B cell (primary cell): ENCODE results near the gene ZNF438. TPM values are rescaled to one million over a fixed set of nuclear protein-coding genes. Genes with fewer than 3 reads are reported as not detected.

Experiments used
- ATAC-seq: fragments of 200-7000 bp; cut with Tn5 transposase; one replicate; pipeline ENCODE4 v1.10.0; 2021; ENCODE audit warnings: low read depth, mild to moderate bottlenecking, moderate number of reproducible peaks, moderate library complexity
- CTCF ChIA-PET: fragments of 350-600 bp; sonication (Branson Sonifier 250); formaldehyde crosslinking; loops from one replicate; lab custom pipeline; 2021; ENCODE audit warnings: antibody characterized with exemption, inconsistent platforms; lab: Charles Lee
- POLR2A ChIA-PET: fragments of 350-600 bp; sonication (Branson Sonifier 250); formaldehyde crosslinking; loops from one replicate; lab custom pipeline; 2021; ENCODE audit warnings: antibody characterized with exemption; lab: Charles Lee
- DNase-seq: peaks from one replicate; pipeline ENCODE4 v3.0.0; 2013
- H2AFZ ChIP-seq: 2 replicates; pipeline ENCODE4 v1.6.1; 2012; ENCODE audit warnings: mild to moderate bottlenecking, low read depth, low read length; ENCODE audit not compliant: insufficient read depth, poor library complexity, severe bottlenecking
- H3K27ac ChIP-seq, 2 donors: 1 replicate in 1 of 2; 2 replicates in 1 of 2; pipeline ENCODE4 v1.5.1; 2012 to 2013; ENCODE audit warnings: low read length in 2 of 2, mild to moderate bottlenecking in 2 of 2, moderate library complexity in 1 of 2
- H3K27me3 ChIP-seq, 4 experiments: fragments of 200-600 bp in 1 of 4; sonication (generic) in 1 of 4; replicated peaks in 1 of 4; 1 replicate in 2 of 4; 2 replicates in 2 of 4; pipeline versions ENCODE4 v1.6.1 to v1.7.0; 2013 to 2016; ENCODE audit warnings: low read length in 3 of 4, mild to moderate bottlenecking in 2 of 4, mixed read lengths in 1 of 4, moderate library complexity in 1 of 4; ENCODE audit not compliant: insufficient read depth in 4 of 4, control insufficient read depth in 3 of 4; ENCODE audit errors: control extremely low read depth in 1 of 4
- H3K36me3 ChIP-seq, 2 experiments: replicated peaks in 1 of 2; 1 replicate in 1 of 2; 2 replicates in 1 of 2; pipeline versions ENCODE4 v1.6.1 to v1.7.1; 2013; ENCODE audit warnings: low read length in 1 of 2; ENCODE audit not compliant: insufficient read depth in 2 of 2, control insufficient read depth in 1 of 2; ENCODE audit errors: control extremely low read depth in 1 of 2, extremely low read depth in 1 of 2
- H3K4me1 ChIP-seq, 2 donors: fragments of 200-600 bp in 1 of 2; sonication (generic) in 1 of 2; 1 replicate in 1 of 2; 2 replicates in 1 of 2; pipeline versions ENCODE4 v1.5.1 to v1.6.1; 2013 to 2017; ENCODE audit warnings: low read length in 2 of 2; ENCODE audit not compliant: control insufficient read depth in 2 of 2, insufficient read depth in 2 of 2
- H3K4me2 ChIP-seq: replicated peaks from 2 replicates; pipeline ENCODE3; 2012; ENCODE audit warnings: mild to moderate bottlenecking, low read depth, low read length; ENCODE audit not compliant: poor library complexity, severe bottlenecking
- H3K4me3 ChIP-seq, 5 experiments: fragments of 200-600 bp in 1 of 5; sonication (generic) in 1 of 5; 1 replicate in 3 of 5; 2 replicates in 2 of 5; pipeline versions ENCODE4 v1.5.1 to v1.7.0; 2011 to 2016; ENCODE audit warnings: low read length in 4 of 5, mild to moderate bottlenecking in 4 of 5, low read depth in 2 of 5, control low read depth in 1 of 5, moderate library complexity in 1 of 5; ENCODE audit not compliant: insufficient read depth in 1 of 5; ENCODE audit errors: control extremely low read depth in 1 of 5, extremely low read depth in 1 of 5
- H3K79me2 ChIP-seq: fragments of 200-600 bp; sonication (generic); one replicate; pipeline ENCODE4 v1.6.0; 2016; ENCODE audit warnings: low read length; ENCODE audit not compliant: control insufficient read depth, insufficient read depth
- H3K9ac ChIP-seq: fragments of 200-600 bp; sonication (generic); 2 replicates; pipeline ENCODE4 v1.6.1; 2017; ENCODE audit warnings: mild to moderate bottlenecking, low read length, moderate library complexity
- H3K9me3 ChIP-seq, 3 donors: one replicate each; pipeline versions ENCODE4 v1.6.1 to v1.7.1; 2013; ENCODE audit warnings: low read length in 2 of 3; ENCODE audit not compliant: control insufficient read depth in 2 of 3, insufficient read depth in 1 of 3; ENCODE audit errors: control extremely low read depth in 1 of 3
- H4K20me1 ChIP-seq: 2 replicates; pipeline ENCODE4 v1.6.0; 2012; ENCODE audit warnings: mild to moderate bottlenecking, low read length; ENCODE audit not compliant: insufficient read depth, control insufficient read depth, poor library complexity, severe bottlenecking
- H3K27ac Mint-ChIP-seq: one replicate; pipeline ENCODE4 v1.8.0; 2021; ENCODE audit warnings: mixed read lengths
- H3K27me3 Mint-ChIP-seq: one replicate; pipeline ENCODE4 v1.8.0; 2021; ENCODE audit warnings: mixed read lengths
- H3K4me1 Mint-ChIP-seq: one replicate; pipeline ENCODE4 v1.8.0; 2021; ENCODE audit warnings: mixed read lengths
- H3K4me3 Mint-ChIP-seq: one replicate; pipeline ENCODE4 v1.8.0; 2021; ENCODE audit warnings: mixed read lengths
- H3K9me3 Mint-ChIP-seq: one replicate; pipeline ENCODE4 v1.8.0; 2022; ENCODE audit warnings: mixed read lengths; ENCODE audit not compliant: insufficient read depth
- EZH2 ChIP-seq: IDR thresholded peaks from 2 replicates; pipeline ENCODE4 v1.6.1; 2012; ENCODE audit warnings: borderline replicate concordance, low read depth, mild to moderate bottlenecking, moderate library complexity, low read length; ENCODE audit not compliant: insufficient read depth, poor library complexity, severe bottlenecking
- WGBS: methylation state at CpG from one replicate; pipeline ENCODE4 v1.1.5; 2013; ENCODE audit warnings: missing lambda C conversion rate; ENCODE audit not compliant: insufficient coverage; 5-methylcytosine and 5-hydroxymethylcytosine counted together
- intact Hi-C: fragments of 100-400 bp; cut with micrococcal nuclease; formaldehyde crosslinking; loops from one replicate; pipeline ENCODE4 v1.10.0; 2022
- polyA plus RNA-seq: library from polyadenylated mRNA; depleted of rRNA; stranded (reverse); fragments of >200 nt; gene quantifications from 2 replicates; pipeline ENCODE4 v1.2.3, GENCODE V29; 2012
- total RNA-seq, 2 donors: library from RNA; stranded (reverse); fragments of 120-200 nt in 1 of 2; gene quantifications; 1 replicate in 1 of 2; 2 replicates in 1 of 2; pipeline versions ENCODE4 v1.2.3 to v1.2.4, GENCODE V29; 2013 to 2022
- TF ChIP-seq, protein P1 (sequence below): fragments of 200-600 bp; IDR thresholded peaks from one replicate; pipeline ENCODE4 v1.8.0; 2022; ENCODE audit warnings: antibody characterized with exemption, mild to moderate bottlenecking

Gene ZNF438
- total and polyA plus RNA-seq, 2 donors (not counting 1 experiment from before 2014, with no cell fraction given), result 2.0 to 3.7 TPM

DNA sequence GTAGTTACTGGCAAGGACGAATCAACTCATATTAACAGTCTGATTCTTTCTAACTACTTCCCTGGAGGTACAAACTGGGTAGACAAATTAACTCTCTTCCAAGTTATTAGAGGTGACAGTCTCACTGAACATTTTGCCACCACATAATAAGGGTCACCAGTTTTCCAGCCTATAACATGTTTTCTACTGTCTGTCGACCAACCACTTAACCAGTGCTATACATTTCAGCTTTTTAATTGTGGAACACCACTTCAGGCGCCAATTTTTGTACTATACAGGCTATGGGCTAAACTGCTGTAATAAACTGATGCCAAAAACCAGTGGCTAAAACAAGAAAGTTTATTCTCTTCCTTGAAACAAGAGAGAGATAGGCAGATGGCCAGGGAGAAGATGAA is 13.3 kb downstream of the ZNF438 start:
- Histone ChIP-seq H3K27ac (no peak overlapping the region), H3K79me2 (peaks cover 4% of the 10 kb centered on the region), H3K27me3 (no peaks in the 10 kb centered on the region), H3K36me3 (no peaks in the 10 kb centered on the region), H4K20me1 (no peaks in the 10 kb centered on the region), H3K4me1 (no peaks in the 10 kb centered on the region), H3K9ac (no peak overlapping the region), H3K4me2 (no peak overlapping the region), H2AFZ (no peak overlapping the region), H3K9me3 (no peaks in the 10 kb centered on the region), H3K4me3 (no peak overlapping the region)
- ChIA-PET CTCF (no interaction called here), POLR2A (no interaction called here)
- H3K4me3 Mint-ChIP-seq, result no peak overlapping the region
- intact Hi-C loops, result no loop called here
- no peaks in the 10 kb centered on the region for H3K27me3 Mint-ChIP-seq
- H3K27ac Mint-ChIP-seq, result no peak overlapping the region
- H3K4me1 Mint-ChIP-seq, result no peaks in the 10 kb centered on the region
- DNase-seq (no peak), ATAC-seq (no peak)
- TF ChIP-seq, protein P1, sequence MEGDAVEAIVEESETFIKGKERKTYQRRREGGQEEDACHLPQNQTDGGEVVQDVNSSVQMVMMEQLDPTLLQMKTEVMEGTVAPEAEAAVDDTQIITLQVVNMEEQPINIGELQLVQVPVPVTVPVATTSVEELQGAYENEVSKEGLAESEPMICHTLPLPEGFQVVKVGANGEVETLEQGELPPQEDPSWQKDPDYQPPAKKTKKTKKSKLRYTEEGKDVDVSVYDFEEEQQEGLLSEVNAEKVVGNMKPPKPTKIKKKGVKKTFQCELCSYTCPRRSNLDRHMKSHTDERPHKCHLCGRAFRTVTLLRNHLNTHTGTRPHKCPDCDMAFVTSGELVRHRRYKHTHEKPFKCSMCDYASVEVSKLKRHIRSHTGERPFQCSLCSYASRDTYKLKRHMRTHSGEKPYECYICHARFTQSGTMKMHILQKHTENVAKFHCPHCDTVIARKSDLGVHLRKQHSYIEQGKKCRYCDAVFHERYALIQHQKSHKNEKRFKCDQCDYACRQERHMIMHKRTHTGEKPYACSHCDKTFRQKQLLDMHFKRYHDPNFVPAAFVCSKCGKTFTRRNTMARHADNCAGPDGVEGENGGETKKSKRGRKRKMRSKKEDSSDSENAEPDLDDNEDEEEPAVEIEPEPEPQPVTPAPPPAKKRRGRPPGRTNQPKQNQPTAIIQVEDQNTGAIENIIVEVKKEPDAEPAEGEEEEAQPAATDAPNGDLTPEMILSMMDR, result no peak
- TF ChIP-seq EZH2, result no peak
- WGBS, result 100% methylated on average over 2 of the region's 3 CpGs
- H3K9me3 Mint-ChIP-seq, result no peaks in the 10 kb centered on the region

DNA sequence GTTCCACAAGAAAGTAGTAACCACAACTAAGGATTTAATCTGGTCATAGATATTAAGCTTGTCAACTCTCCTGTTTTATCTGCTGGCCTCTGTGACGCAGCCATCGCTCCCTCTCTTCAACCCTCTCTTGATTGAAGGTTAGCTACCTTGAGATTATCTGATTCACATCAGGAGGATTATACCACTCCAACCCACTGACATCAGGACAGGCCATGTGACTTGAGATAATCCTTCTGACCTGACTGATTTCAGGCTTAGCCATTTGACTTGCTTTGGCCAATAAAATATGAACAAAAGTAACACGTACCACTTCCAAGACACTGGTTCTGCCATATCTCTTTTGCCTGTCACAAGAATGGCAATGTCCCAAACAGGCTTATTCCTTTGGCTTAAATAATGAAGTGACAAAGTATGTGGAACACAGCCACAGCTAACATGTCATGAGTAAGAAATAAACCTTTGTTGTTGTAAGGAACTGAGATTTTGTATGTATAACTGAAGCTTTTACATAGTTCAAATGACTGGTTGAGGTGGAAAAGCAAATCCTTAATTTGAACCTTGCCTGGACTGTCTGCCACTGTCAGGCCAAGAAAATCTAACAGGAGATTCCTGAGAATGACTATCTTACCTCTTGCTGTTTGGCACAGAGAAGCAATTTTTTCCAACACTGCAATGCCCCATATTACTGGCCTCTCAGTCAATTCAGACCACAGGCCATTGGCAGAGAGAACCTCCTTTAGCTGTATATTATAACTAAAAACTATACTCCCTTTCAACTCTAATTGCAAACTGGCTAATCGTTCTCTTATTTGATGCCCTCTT is 13.9 kb downstream of the ZNF438 start:
- Mint-ChIP-seq H3K9me3 (no peaks in the 10 kb centered on the region), H3K27me3 (no peaks in the 10 kb centered on the region), H3K4me1 (no peaks in the 10 kb centered on the region), H3K27ac (no peak overlapping the region), H3K4me3 (no peak overlapping the region)
- intact Hi-C loops, result no loop called here
- no peak overlapping the region for H2AFZ ChIP-seq
- H3K27ac ChIP-seq, result no peak overlapping the region
- H3K4me1 ChIP-seq, result no peaks in the 10 kb centered on the region
- H3K27me3 ChIP-seq, result no peaks in the 10 kb centered on the region
- no peaks in the 10 kb centered on the region for H4K20me1 ChIP-seq
- no peak overlapping the region for H3K4me2 ChIP-seq
- no peak overlapping the region for H3K9ac ChIP-seq
- H3K36me3 ChIP-seq, result no peaks in the 10 kb centered on the region
- no peaks in the 10 kb centered on the region for H3K9me3 ChIP-seq
- WGBS, result 100% methylated on average over 4 of the region's 4 CpGs
- ATAC-seq (no peak), DNase-seq (no peak)
- TF ChIP-seq, protein P1, result no peak
- TF ChIP-seq EZH2, result no peak
- CTCF ChIA-PET, result no interaction called here
- no peaks in the 10 kb centered on the region for H3K79me2 ChIP-seq
- no peak overlapping the region for H3K4me3 ChIP-seq
- POLR2A ChIA-PET, result no interaction called here
